Coronary artery (tissue), 2 donors: ENCODE data around the gene IL27RA.

Experiments used
- DNase-seq: peaks from one replicate; pipeline ENCODE4 v3.0.0-alpha.2; 2017; ENCODE audit warnings: low spot score
- H3K27ac ChIP-seq, 2 donors: fragments of 200-600 bp; sonication (generic); one replicate each; pipeline ENCODE4 v1.5.1; 2016 to 2019
- H3K4me3 ChIP-seq: fragments of 200-600 bp; sonication (generic); 2 replicates; pipeline ENCODE4 v1.5.1; 2016; ENCODE audit warnings: mild to moderate bottlenecking, moderate library complexity
- CTCF ChIP-seq: fragments of 200-600 bp; sonication (generic); IDR thresholded peaks from one replicate; pipeline ENCODE4 v1.5.1; 2019; ENCODE audit warnings: antibody characterized with exemption

IL27RA gene

GRCh38 chr19:14052470-14052869 is 20.9 kb downstream of the IL27RA start:
- no peak overlapping the region for H3K4me3 ChIP-seq
- TF ChIP-seq CTCF, result no peak
- H3K27ac ChIP-seq, result no peak overlapping the region
- no peak for DNase-seq

GRCh38 chr19:14053032-14053431 is 21.5 kb downstream of the IL27RA start:
- no peak for DNase-seq
- no peak overlapping the region for H3K27ac ChIP-seq
- TF ChIP-seq CTCF, result no peak
- no peak overlapping the region for H3K4me3 ChIP-seq

GRCh38 chr19:14053500-14053899 is 21.9 kb downstream of the IL27RA start:
- TF ChIP-seq CTCF, result no peak
- no peak for DNase-seq
- Histone ChIP-seq H3K27ac (no peak overlapping the region), H3K4me3 (no peak overlapping the region)

- DNase-seq, result no peak
- no peak overlapping the region for H3K4me3 ChIP-seq
- H3K27ac ChIP-seq, result no peak overlapping the region
- TF ChIP-seq CTCF, result no peak
Measured at GRCh38 chr19:14054099-14054498, 22.5 kb downstream of the IL27RA start.

- Histone ChIP-seq H3K4me3 (no peak overlapping the region), H3K27ac (no peak overlapping the region)
- DNase-seq, result no peak
- TF ChIP-seq CTCF, result no peak
Measured at GRCh38 chr19:14054721-14055120, 23.2 kb downstream of the IL27RA start.

- Histone ChIP-seq H3K27ac (no peak overlapping the region), H3K4me3 (no peak overlapping the region)
- no peak for TF ChIP-seq CTCF
- no peak for DNase-seq
Measured at GRCh38 chr19:14055396-14055795, 23.8 kb downstream of the IL27RA start.

- Histone ChIP-seq H3K27ac (no peak overlapping the region), H3K4me3 (no peak overlapping the region)
- TF ChIP-seq CTCF, result no peak
- no peak for DNase-seq
Measured at GRCh38 chr19:14056069-14056666, 24.6 kb downstream of the IL27RA start.
